IMR-90 (cell line): ENCODE measurements around the gene MFAP3. TPM values are rescaled to one million over a fixed set of nuclear protein-coding genes. Genes with fewer than 3 reads are reported as not detected.

ENCODE experiments used
- ATAC-seq: fragments of 200-7000 bp; cut with Tn5 transposase; 2 replicates; pipeline ENCODE4 v1.9.1; 2020; ENCODE audit warnings: low read depth, mild to moderate bottlenecking, moderate library complexity
- BruUV-seq: library from RNA; stranded (reverse); fragments of 400-500 nt; replicated peaks from 2 replicates; lab custom pipeline; 2021; lab: Mats Ljungman, UMichigan
- CTCF ChIA-PET: fragments of 300-600 bp; formaldehyde crosslinking; extraction: SDS; loops from one replicate; lab custom pipeline; 2021; ENCODE audit warnings: antibody characterized with exemption; lab: Yijun Ruan, JAX
- POLR2A ChIA-PET: fragments of 300-600 bp; sonication (Branson Sonifier 250); formaldehyde crosslinking; loops from one replicate; lab custom pipeline; 2022; ENCODE audit warnings: antibody characterized with exemption; ENCODE audit not compliant: unreplicated experiment; lab: Charles Lee
- DNase-seq: peaks from one replicate; pipeline ENCODE4 v3.0.0; 2013
- H2AFZ ChIP-seq: replicated peaks from 2 replicates; pipeline ENCODE3; 2013; ENCODE audit warnings: low read length, mild to moderate bottlenecking; ENCODE audit not compliant: poor library complexity
- H2AK5ac ChIP-seq: 2 replicates; pipeline ENCODE4 v1.6.1; 2013; ENCODE audit warnings: low read depth, low read length, inconsistent platforms
- H2AK9ac ChIP-seq: replicated peaks from 2 replicates; pipeline ENCODE3; 2013; ENCODE audit warnings: mild to moderate bottlenecking, low read depth, low read length, moderate library complexity; ENCODE audit not compliant: poor library complexity
- H2BK120ac ChIP-seq: 2 replicates; pipeline ENCODE4 v1.6.1; 2013; ENCODE audit warnings: low read depth, low read length, inconsistent platforms
- H2BK15ac ChIP-seq: 3 replicates; pipeline ENCODE4 v1.6.1; 2013; ENCODE audit warnings: low read depth, low read length, inconsistent platforms
- H2BK20ac ChIP-seq: 2 replicates; pipeline ENCODE4 v1.6.1; 2013; ENCODE audit warnings: low read depth, mild to moderate bottlenecking, inconsistent platforms, low read length, moderate library complexity
- H2BK5ac ChIP-seq: 2 replicates; pipeline ENCODE4 v1.6.1; 2013; ENCODE audit warnings: mild to moderate bottlenecking, low read depth, low read length, inconsistent platforms; ENCODE audit not compliant: poor library complexity, severe bottlenecking
- H3K14ac ChIP-seq: replicated peaks from 2 replicates; pipeline ENCODE4 v1.6.1; 2013; ENCODE audit warnings: low read depth, low read length, inconsistent platforms
- H3K18ac ChIP-seq: 2 replicates; pipeline ENCODE4 v1.6.1; 2013; ENCODE audit warnings: low read depth, low read length, control low read depth
- H3K23ac ChIP-seq: 2 replicates; pipeline ENCODE4 v1.6.1; 2013; ENCODE audit warnings: low read depth, low read length, inconsistent platforms
- H3K27ac ChIP-seq: 2 replicates; pipeline ENCODE4 v1.5.1; 2013; ENCODE audit warnings: mild to moderate bottlenecking, control low read depth, low read length; ENCODE audit not compliant: insufficient read depth
- H3K27me3 ChIP-seq: 2 replicates; pipeline ENCODE4 v1.6.1; 2013; ENCODE audit warnings: low read length; ENCODE audit not compliant: control insufficient read depth, insufficient read depth
- H3K36me3 ChIP-seq: 2 replicates; pipeline ENCODE4 v1.6.1; 2013; ENCODE audit warnings: low read length, mixed read lengths; ENCODE audit not compliant: control insufficient read depth, insufficient read depth
- H3K4ac ChIP-seq: 2 replicates; pipeline ENCODE4 v1.6.1; 2013; ENCODE audit warnings: low read depth, low read length, inconsistent platforms
- H3K4me1 ChIP-seq: 2 replicates; pipeline ENCODE4 v1.6.1; 2013; ENCODE audit warnings: low read length, mixed read lengths; ENCODE audit not compliant: control insufficient read depth, insufficient read depth
- H3K4me2 ChIP-seq: 2 replicates; pipeline ENCODE4 v1.6.1; 2013; ENCODE audit warnings: low read depth, mild to moderate bottlenecking, control low read depth, low read length, moderate library complexity
- H3K4me3 ChIP-seq: 2 replicates; pipeline ENCODE4 v1.5.1; 2013; ENCODE audit warnings: low read depth, mild to moderate bottlenecking, control low read depth, low read length, moderate library complexity; ENCODE audit not compliant: insufficient read depth
- H3K56ac ChIP-seq: 2 replicates; pipeline ENCODE4 v1.6.1; 2013; ENCODE audit warnings: low read length, inconsistent platforms; ENCODE audit not compliant: insufficient read depth; ENCODE audit errors: extremely low read depth
- H3K79me1 ChIP-seq, 2 experiments: 2 replicates each; pipeline ENCODE4 v1.6.1; 2013; ENCODE audit warnings: low read length in 2 of 2, inconsistent platforms in 1 of 2, low read depth in 1 of 2
- H3K9ac ChIP-seq: 2 replicates; pipeline ENCODE4 v1.6.1; 2013; ENCODE audit warnings: low read depth, low read length, control low read depth
- H3K9me1 ChIP-seq: 2 replicates; pipeline ENCODE4 v1.6.1; 2013; ENCODE audit warnings: low read length, inconsistent platforms; ENCODE audit not compliant: insufficient read depth
- H3K9me3 ChIP-seq: 2 replicates; pipeline ENCODE4 v1.6.1; 2013; ENCODE audit warnings: low read length; ENCODE audit not compliant: control insufficient read depth, insufficient read depth
- H4K20me1 ChIP-seq: 2 replicates; pipeline ENCODE4 v1.6.1; 2013; ENCODE audit warnings: low read length, inconsistent platforms; ENCODE audit not compliant: insufficient read depth
- H4K5ac ChIP-seq: 2 replicates; pipeline ENCODE4 v1.6.1; 2013; ENCODE audit warnings: mild to moderate bottlenecking, low read depth, low read length, control low read depth
- H4K8ac ChIP-seq, 2 experiments: 2 replicates each; pipeline ENCODE4 v1.6.1; 2013; ENCODE audit warnings: low read depth in 2 of 2, low read length in 2 of 2, control low read depth in 1 of 2, inconsistent platforms in 1 of 2
- H4K91ac ChIP-seq: 2 replicates; pipeline ENCODE4 v1.6.1; 2013; ENCODE audit warnings: low read depth, low read length, inconsistent platforms; ENCODE audit not compliant: insufficient read depth
- CEBPB ChIP-seq: IDR thresholded peaks from 2 replicates; pipeline ENCODE4 v1.6.1; 2012; ENCODE audit warnings: low read depth, low read length, improper control_type of control experiment
- FOS ChIP-seq: fragments of 150-350 bp; IDR thresholded peaks from 2 replicates; pipeline ENCODE4 v1.6.1; 2016; ENCODE audit warnings: low read depth, low read length
- MAZ ChIP-seq: IDR thresholded peaks from 2 replicates; pipeline ENCODE4 v1.6.1; 2012; ENCODE audit warnings: low read depth, mild to moderate bottlenecking, low read length, improper control_type of control experiment, moderate library complexity, borderline replicate concordance
- RAD21 ChIP-seq: IDR thresholded peaks from 2 replicates; pipeline ENCODE4 v1.6.1; 2012; ENCODE audit warnings: low read length, improper control_type of control experiment
- USF2 ChIP-seq: fragments of 150-350 bp; IDR thresholded peaks from 2 replicates; pipeline ENCODE4 v1.6.1; 2017; ENCODE audit warnings: mild to moderate bottlenecking, antibody characterized with exemption, low read length, low read depth
- WGBS, 2 experiments: methylation state at CpG; one replicate each; pipeline versions ENCODE4 v1.1.5 to v1.1.7; 2013; ENCODE audit warnings: missing lambda C conversion rate in 2 of 2; ENCODE audit not compliant: insufficient read length in 1 of 2; ENCODE audit errors: extremely low coverage in 2 of 2; 5-methylcytosine and 5-hydroxymethylcytosine counted together
- dilution Hi-C: fragments of 300-500 bp; cut with HindIII; formaldehyde crosslinking; loops from one replicate; pipeline ENCODE4 v1.14.3; 2018; ENCODE audit warnings: low sequenced_read_pairs; ENCODE audit not compliant: unreplicated experiment
- in situ Hi-C: fragments of 300-500 bp; cut with MboI; formaldehyde crosslinking; loops from 3 replicates; pipeline ENCODE4 v1.14.3; 2019; ENCODE audit warnings: low sequenced_read_pairs, inconsistent platforms, mixed read lengths
- intact Hi-C: fragments of 100-400 bp; cut with micrococcal nuclease; formaldehyde crosslinking; loops from 2 replicates; pipeline ENCODE4 v1.10.0; 2022
- polyA plus RNA-seq, 3 experiments: library from polyadenylated mRNA; depleted of rRNA; stranded (reverse); fragments of >200 nt; gene quantifications; 2 replicates each; pipeline ENCODE4 v1.2.3, GENCODE V29; 2012; ENCODE audit warnings: low replicate concordance in 1 of 3
- total RNA-seq: library from RNA; depleted of rRNA; stranded (reverse); fragments of >200 nt; gene quantifications from 2 replicates; pipeline ENCODE4 v1.2.3, GENCODE V29; 2012

MFAP3 gene
- total and polyA plus RNA-seq, 2 of the 4 experiments (the other 2 are of a cell fraction): 15.2 to 67.0 TPM

GRCh38 chr5:154088801-154089200, 50.0 kb downstream of the MFAP3 start:
- Histone ChIP-seq H3K4ac (no peak overlapping the region), H3K56ac (no peak overlapping the region), H2AFZ (no peak overlapping the region), H2BK120ac (no peak overlapping the region), H3K9ac (no peak overlapping the region), H3K4me2 (no peak overlapping the region), H3K9me3 (no peaks in the 10 kb centered on the region), H4K91ac (no peak overlapping the region), H3K4me3 (no peak overlapping the region), H3K79me1 (no peaks in the 10 kb centered on the region), H2BK20ac (no peak overlapping the region), H3K18ac (no peak overlapping the region), H2BK15ac (no peak overlapping the region), H3K23ac (no peak overlapping the region), H4K20me1 (no peaks in the 10 kb centered on the region), H3K27ac (no peak overlapping the region), H3K36me3 (no peaks in the 10 kb centered on the region), H3K4me1 (no peaks in the 10 kb centered on the region), H2AK9ac (no peak overlapping the region), H4K5ac (no peak overlapping the region), H3K27me3 (peaks cover 23% of the 10 kb centered on the region), H3K14ac (no peak overlapping the region), H2BK5ac (no peak overlapping the region), H4K8ac (no peak overlapping the region), H2AK5ac (no peak overlapping the region), H3K9me1 (no peaks in the 10 kb centered on the region)
- no peak for ATAC-seq
- ChIA-PET POLR2A (no interaction called here), CTCF (no interaction called here)
- DNase-seq: no peak
- intact Hi-C loops (no loop called here), in situ Hi-C loops (no loop called here), dilution Hi-C loops (no loop called here)
- no TSS peak for BruUV-seq
- TF ChIP-seq USF2 (no peak), RAD21 (no peak), MAZ (no peak), CEBPB (no peak), FOS (no peak)
- 50% methylated on average over 1 of the region's 5 CpGs; no CpG with 5 or more reads in 1 of the 2 experiments for WGBS, 2 experiments
